HFFc6 (cell line): ENCODE data around the gene CDKN1C. TPM values are rescaled to one million over a fixed set of nuclear protein-coding genes. Genes with fewer than 3 reads are reported as not detected.

Experiments
- DNase-seq: peaks from one replicate; pipeline ENCODE4 v3.0.0-alpha.2; 2018
- H3K27ac Mint-ChIP-seq: 2 replicates; pipeline ENCODE4 v1.8.0; 2020; ENCODE audit warnings: mild to moderate bottlenecking, mixed read lengths
- H3K27me3 Mint-ChIP-seq: 2 replicates; pipeline ENCODE4 v1.8.0; 2021; ENCODE audit warnings: mild to moderate bottlenecking, moderate library complexity, mixed read lengths; ENCODE audit not compliant: insufficient read depth
- H3K36me3 Mint-ChIP-seq: 2 replicates; pipeline ENCODE4 v1.8.0; 2021; ENCODE audit warnings: low read depth, mixed read lengths
- H3K4me1 Mint-ChIP-seq: 2 replicates; pipeline ENCODE4 v1.8.0; 2020; ENCODE audit warnings: low read depth, mixed read lengths
- H3K4me3 Mint-ChIP-seq: 2 replicates; pipeline ENCODE4 v1.8.0; 2020; ENCODE audit warnings: mild to moderate bottlenecking, moderate library complexity, mixed read lengths
- H3K9me3 Mint-ChIP-seq: 2 replicates; pipeline ENCODE4 v1.8.0; 2020; ENCODE audit warnings: mild to moderate bottlenecking, mixed read lengths
- CTCF ChIP-seq: fragments of 200-600 bp; sonication (generic); IDR thresholded peaks from 2 replicates; pipeline ENCODE4 v1.5.0; 2021; ENCODE audit warnings: antibody characterized with exemption, mild to moderate bottlenecking
- total RNA-seq, 6 experiments: library from RNA; stranded (reverse); fragmentation: NEBNext Ultra II Directional; extraction: Animal tissue kit (Norgen Biotek cat#: 25700); gene quantifications; 2 replicates in 1 of 6; 3 replicates in 5 of 6; pipeline ENCODE4 v1.2.3, GENCODE V29; 2021

CDKN1C gene
- total RNA-seq, 6 experiments from 2014 or later, result 0.17 to 0.24 TPM; not detected in 4

GRCh38 chr11:2913019-2913431, 27.4 kb upstream of the CDKN1C start:
- no peaks in the 10 kb centered on the region for H3K36me3 Mint-ChIP-seq
- no peak for TF ChIP-seq CTCF
- H3K9me3 Mint-ChIP-seq, result no peaks in the 10 kb centered on the region
- peak; percentile 33 for DNase-seq
- peak overlapping the region; percentile 60 for H3K27ac Mint-ChIP-seq
- peaks cover 4% of the 10 kb centered on the region for H3K27me3 Mint-ChIP-seq
- H3K4me1 Mint-ChIP-seq, result peaks cover 14% of the 10 kb centered on the region
- H3K4me3 Mint-ChIP-seq, result no peak overlapping the region

GRCh38 chr11:2912498-2912897, 26.9 kb upstream of the CDKN1C start:
- Mint-ChIP-seq H3K27me3 (peaks cover 4% of the 10 kb centered on the region), H3K9me3 (no peaks in the 10 kb centered on the region), H3K4me3 (no peak overlapping the region), H3K36me3 (0 out of 2 replicates have a peak, but pooled peaks cover under 1% of the 10 kb centered on the region), H3K27ac (0 out of 2 replicates have a peak overlapping the region, but pooled peaks have one; percentile 60), H3K4me1 (peaks cover 14% of the 10 kb centered on the region)
- no peak for TF ChIP-seq CTCF
- peak; percentile 64 for DNase-seq

- DNase-seq, result no peak
- no peak overlapping the region for H3K4me3 Mint-ChIP-seq
- no peaks in the 10 kb centered on the region for H3K9me3 Mint-ChIP-seq
- TF ChIP-seq CTCF, result no peak
- H3K36me3 Mint-ChIP-seq, result peaks cover 6% of the 10 kb centered on the region; the same call in 1 of the 2 replicates
- peaks cover 4% of the 10 kb centered on the region for H3K27me3 Mint-ChIP-seq
- H3K4me1 Mint-ChIP-seq, result peaks cover 14% of the 10 kb centered on the region
- 0 out of 2 replicates have a peak overlapping the region, but pooled peaks have one; percentile 9 for H3K27ac Mint-ChIP-seq
Measured at GRCh38 chr11:2911785-2912391, 26.3 kb upstream of the CDKN1C start.

DNA sequence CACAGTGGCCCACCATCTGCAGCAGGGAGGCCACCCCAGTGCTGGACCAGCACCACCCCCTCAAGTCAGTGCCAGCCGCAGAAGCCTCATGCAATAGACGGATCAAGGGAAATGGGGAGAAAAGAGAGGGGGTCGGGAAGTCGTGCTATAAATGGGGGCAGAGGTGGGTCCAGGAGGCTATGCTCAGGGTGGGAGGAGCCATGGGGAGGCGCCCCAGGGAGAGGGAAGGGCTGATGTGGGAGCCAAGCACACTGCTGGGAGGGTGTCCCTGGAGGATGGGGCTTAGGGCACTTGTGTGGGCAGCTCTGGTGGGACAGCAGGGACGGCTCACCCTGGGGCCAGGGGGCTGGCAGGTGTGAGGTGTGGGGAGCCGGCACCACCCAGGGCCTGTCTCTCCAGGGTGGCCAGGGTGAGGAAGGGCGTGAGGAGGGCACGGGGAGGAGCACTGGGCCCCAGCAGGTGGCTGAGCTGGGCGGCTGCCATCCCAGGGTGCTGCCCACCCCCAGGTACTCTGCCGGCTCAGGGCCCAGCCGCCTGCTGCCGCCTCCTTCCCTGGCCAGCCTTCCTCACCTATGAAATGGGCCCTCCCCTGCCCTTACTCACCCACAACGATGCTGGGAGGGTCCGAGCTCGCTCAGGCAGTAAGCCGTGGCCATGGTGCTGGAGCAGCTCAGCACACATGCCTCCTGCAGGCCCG, 25.7 kb upstream of the CDKN1C start:
- no peak overlapping the region for H3K27ac Mint-ChIP-seq
- H3K9me3 Mint-ChIP-seq, result no peaks in the 10 kb centered on the region
- peaks cover 11% of the 10 kb centered on the region; the same call in 1 of the 2 replicates for H3K36me3 Mint-ChIP-seq
- H3K4me1 Mint-ChIP-seq, result peaks cover 14% of the 10 kb centered on the region
- H3K27me3 Mint-ChIP-seq, result peaks cover 4% of the 10 kb centered on the region
- no peak for TF ChIP-seq CTCF
- no peak overlapping the region for H3K4me3 Mint-ChIP-seq
- no peak for DNase-seq

DNA sequence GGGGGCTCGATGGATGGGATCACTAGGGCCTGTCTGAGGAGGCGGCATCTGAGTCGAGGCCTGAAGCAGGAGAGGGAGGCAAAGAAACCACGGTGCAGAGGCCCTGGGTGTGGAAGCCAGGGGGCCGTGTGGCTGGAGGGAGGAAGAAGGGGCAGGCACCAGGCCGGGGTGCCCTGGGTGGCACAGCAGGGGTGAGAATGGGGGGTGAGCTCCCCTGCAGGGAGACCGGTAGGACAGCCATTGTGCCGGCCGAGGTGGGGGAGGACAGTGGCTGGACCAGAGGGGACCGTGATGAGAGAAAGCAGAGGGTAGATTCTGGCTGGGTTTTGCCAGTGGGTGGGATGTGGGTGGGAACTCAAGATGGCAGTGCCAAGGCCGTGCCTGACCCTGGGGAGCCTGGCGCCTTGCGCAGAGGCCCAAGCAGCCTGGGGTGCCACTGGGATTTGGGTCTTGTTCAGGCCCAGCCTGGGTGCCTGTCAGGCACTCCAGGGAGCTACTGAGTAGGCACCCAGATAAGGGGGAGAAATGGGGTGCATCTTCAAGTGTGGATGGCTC, 24.9 kb upstream of the CDKN1C start:
- TF ChIP-seq CTCF, result no peak
- Mint-ChIP-seq H3K4me1 (peaks cover 14% of the 10 kb centered on the region), H3K36me3 (peaks cover 18% of the 10 kb centered on the region), H3K9me3 (peaks cover 6% of the 10 kb centered on the region; the same call in 1 of the 2 replicates), H3K4me3 (no peak overlapping the region), H3K27me3 (peaks cover 4% of the 10 kb centered on the region), H3K27ac (no peak overlapping the region)
- DNase-seq, result no peak
